GM12891 (cell line): ENCODE results near the gene BIK.

ENCODE experiments used
- POLR2A ChIP-seq: IDR thresholded peaks from 2 replicates; pipeline ENCODE4 v1.6.1; 2011; ENCODE audit warnings: low read depth, low read length, control low read depth
- POLR2AphosphoS5 ChIP-seq: IDR thresholded peaks from 2 replicates; pipeline ENCODE4 v1.6.1; 2011; ENCODE audit warnings: low read depth, low read length, control low read depth
- TAF1 ChIP-seq: IDR thresholded peaks from 2 replicates; pipeline ENCODE4 v1.6.1; 2011; ENCODE audit warnings: low read depth, low read length, control low read depth

- no peak for TF ChIP-seq TAF1
- no peak for TF ChIP-seq POLR2A
- TF ChIP-seq POLR2AphosphoS5: no peak
Observed at GRCh38 chr22:43155789-43156188, 45.2 kb downstream of the BIK start.
